HG03460 (cell line): Measurements from ENCODE around the gene EFNB2.

Source experiments
- ATAC-seq: cut with Tn5 transposase; IDR thresholded peaks from one replicate; pipeline ENCODE4 v1.9.1; 2021; ENCODE audit not compliant: unreplicated experiment

The EFNB2 gene

GRCh38 chr13:106526738-106527444 lies 8.6 kb downstream of the EFNB2 start:
- no peak for ATAC-seq

DNA sequence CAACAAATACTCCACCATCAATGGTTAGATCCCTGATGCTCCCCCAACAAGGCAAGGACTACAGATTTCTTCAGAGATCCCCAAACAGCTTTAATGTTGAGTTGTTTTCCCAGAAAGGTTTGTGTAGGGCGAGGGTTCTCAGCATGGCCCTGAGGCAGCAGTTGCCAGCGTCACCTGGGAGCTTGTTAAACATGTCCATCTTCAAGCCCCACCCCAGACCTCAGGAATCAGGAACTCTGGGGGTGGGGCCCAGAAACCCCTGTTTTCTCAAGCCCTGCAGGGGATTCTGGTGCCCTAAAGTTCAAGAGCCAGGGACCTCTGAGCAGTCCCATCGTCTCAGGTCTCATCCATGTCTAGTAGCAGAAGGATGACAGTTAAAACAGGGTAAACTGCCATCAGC lies 9.6 kb downstream of the EFNB2 start:
- ATAC-seq = no peak

DNA sequence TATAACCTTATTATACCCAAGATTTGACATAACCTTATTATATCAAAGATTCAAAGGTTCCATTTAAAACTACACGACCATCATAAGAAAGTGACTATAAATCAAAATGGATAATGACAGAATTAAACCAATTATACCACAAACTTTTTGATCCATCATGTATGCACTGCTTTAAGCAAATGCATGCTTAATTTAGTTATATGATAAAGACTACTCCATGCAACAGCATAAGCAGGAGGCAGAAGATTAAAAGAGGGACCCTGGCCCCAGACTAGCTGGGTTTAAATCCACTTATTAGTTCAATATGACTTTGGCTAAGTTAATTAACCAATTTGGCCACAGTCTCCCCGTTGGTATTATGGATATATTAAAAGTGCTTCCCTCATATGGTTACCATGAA lies 11.4 kb downstream of the EFNB2 start:
- no peak for ATAC-seq

GRCh38 chr13:106523576-106523975 lies 11.9 kb downstream of the EFNB2 start:
- ATAC-seq = no peak

DNA sequence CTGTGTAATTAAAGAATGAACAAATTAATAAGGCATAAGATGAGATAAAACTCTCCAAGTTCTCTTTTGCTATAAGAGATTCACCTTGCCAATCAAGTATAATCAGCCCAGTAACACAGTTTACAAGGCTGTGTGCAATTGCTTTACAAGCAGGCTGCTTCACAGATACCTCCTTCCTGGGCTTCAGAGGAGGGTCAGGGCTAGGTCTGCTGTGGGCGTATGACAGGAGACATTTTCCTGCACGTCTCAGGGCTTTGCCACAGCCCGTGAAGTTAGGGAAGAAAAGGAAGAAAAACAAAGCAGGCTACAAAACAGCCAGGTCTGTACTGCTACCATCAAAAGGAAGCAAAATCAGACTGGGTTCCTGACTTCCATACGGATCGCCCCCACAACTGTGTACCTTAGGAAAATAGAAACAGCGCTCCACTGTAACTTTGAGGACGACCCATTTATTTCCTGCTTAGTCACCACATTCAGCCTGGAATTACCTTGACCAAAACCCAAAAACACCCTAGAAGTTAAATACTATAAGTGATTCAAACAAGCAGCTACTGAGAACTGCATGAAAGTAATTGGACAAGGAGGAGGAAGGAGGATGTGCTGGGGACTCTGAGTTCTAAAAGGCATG lies 12.4 kb downstream of the EFNB2 start:
- ATAC-seq = no peak

- ATAC-seq = no peak
Measured at GRCh38 chr13:106522112-106522705, 13.3 kb downstream of the EFNB2 start.

GRCh38 chr13:106521095-106521799 lies 14.2 kb downstream of the EFNB2 start:
- ATAC-seq = no peak

DNA sequence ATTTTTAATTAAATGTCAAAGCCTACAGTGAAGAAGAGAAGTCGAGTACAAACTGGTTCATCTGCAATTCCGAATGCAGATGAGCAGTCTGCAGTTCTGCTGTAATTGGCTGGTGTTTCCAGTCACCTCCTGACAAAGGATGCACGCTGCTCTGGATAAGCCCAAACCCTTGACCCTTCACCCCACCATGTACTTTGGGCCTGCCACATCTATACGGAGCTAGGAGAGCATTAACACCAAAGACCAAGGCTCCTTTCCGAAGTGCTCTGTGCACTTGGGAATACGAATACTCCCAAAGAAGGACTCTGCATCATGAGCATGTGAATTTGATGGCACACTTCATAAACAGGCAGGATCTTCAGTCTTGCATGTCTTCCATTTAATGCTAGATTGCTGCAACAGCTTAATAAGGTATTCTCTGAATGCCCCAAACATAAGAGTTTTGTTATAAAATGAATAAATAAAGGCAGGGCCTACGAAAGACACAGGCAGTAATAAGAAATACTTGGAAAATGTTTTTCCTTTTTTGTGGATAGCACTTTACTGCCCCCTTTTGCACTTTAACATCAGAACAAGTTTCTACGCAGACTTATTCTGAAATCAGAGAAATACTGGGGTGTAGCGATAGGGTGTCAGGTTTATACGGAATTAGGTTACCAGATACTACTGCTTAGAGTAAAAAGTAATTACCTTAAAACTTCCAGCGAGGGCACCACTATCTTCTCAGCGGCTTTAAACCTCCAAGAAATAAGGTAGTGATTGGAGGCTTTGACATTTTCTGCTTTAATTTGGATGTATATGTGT lies 15.0 kb downstream of the EFNB2 start:
- ATAC-seq = no peak

GRCh38 chr13:106518512-106518911 lies 16.9 kb downstream of the EFNB2 start:
- no peak for ATAC-seq

DNA sequence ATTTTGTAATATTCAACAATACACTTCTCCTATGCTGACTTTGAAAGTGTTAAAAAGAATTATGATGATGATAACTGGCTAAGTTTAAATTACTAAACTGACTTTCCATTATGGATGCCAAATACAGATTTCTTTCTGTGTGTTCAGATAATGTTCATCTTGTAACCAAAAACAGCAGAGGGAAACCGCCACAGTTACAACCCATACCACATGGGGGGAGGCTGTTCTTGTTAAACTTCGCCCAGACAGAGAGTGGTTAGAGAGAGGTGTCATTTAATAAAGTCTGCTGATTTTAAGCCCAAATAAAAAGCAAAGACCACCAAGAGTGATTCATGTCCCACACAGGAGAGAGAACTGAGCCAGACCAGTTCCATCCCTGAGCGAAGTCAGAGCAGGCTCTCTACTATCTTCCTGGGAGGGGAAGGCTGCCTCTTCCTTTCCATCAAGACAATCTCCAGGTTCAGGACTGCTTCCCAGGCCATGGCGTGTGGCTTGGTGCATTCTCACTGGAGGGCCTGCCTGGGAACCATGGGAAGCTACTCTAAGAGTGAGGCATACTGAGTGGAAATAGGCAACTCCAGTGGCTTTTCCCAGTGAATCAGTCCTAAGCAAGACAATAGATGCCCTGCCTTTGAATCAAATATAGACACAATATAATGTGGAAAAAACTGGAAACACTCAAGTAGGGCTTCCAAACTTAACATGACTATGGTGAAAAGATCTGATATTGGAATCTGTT lies 18.2 kb downstream of the EFNB2 start:
- no peak for ATAC-seq

GRCh38 chr13:106515635-106516254 lies 19.7 kb downstream of the EFNB2 start:
- ATAC-seq = no peak

DNA sequence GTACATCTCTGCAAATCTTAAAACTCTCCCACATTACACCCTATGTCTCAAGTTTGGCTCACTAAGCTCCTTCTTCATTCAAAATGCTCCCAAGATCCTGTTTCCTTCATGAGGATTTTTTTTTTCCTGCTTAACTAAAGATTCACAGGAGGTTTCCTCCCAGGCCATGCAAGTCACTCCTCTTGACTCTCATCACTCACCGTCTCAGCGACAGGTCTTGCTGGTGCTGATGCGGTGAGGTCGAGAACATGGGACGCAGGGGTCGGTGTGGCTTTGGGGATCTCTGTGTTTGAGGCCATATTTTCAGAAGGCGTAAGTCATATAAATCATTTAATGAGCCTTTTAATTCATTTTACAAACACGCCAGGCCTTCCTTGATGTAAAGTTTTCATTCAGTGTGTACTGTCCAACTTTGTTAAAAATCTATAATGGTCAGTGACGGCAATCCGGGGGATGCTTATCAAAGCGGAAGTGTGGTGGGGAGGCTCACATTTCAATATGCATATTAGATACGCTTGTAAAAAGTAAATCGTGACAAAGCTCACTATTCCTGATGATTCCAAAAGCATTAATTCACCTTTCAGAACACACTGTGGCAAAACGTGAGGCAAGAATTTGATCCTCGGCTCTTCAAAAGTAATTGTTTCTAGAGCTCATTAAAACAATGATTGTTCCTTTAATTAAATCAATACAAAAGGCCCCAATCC lies 20.4 kb downstream of the EFNB2 start:
- ATAC-seq = no peak

- ATAC-seq = no peak
Measured at GRCh38 chr13:106513025-106513983, 22.2 kb downstream of the EFNB2 start.

DNA sequence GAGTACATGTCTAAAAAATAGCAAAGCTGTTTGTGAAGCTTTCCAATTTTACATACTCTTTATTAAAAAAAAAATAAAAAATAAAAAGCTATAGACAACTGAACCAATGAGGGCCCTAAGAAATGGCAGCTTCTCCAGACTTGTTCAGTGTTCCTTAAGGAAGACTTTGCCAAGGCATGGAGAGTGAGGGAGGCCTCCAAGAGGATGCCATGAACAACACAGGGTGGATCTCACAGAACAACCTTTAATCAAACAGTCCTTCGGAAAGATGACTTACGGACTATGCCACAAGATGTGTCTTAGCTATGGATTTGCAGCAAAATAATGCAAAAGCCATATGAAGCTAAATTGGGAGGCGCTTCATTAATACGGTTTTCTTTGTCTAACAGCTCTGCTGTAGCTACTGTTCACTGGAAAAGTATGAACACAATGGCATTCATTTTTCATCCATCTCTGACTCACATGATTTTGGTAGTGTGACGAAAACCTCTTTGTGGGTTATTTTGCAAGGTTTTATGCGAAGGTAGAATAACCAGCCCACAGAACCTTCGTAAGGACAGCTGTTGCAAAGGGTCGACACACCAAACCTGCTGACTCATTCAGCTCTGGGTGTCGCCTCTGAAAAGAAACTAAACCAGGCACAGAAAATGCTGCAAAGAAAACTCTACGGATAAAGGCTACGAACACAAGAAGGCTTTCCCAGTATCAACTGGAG lies 27.7 kb downstream of the EFNB2 start:
- peak; percentile 91 for ATAC-seq

- no peak for ATAC-seq
Measured at GRCh38 chr13:106506286-106506685, 29.2 kb downstream of the EFNB2 start.

DNA sequence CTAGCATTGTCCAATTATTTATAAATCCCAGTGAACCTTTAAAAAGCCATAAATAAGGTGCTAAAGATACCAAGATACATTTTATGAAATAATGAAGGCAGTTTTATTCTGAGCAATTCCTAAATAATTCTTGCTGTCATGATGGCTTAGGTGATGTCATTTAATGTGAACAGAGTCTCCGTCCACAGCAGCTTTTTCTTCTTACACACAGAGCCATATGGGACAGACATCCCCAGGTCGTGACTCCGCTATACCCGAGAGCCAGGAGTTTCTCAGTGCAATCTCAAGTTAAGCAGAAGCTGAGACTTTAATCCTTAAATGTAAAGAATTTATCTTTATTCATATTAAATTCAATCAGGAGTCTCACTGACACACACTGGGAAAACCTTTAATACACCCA lies 29.7 kb downstream of the EFNB2 start:
- ATAC-seq = no peak

DNA sequence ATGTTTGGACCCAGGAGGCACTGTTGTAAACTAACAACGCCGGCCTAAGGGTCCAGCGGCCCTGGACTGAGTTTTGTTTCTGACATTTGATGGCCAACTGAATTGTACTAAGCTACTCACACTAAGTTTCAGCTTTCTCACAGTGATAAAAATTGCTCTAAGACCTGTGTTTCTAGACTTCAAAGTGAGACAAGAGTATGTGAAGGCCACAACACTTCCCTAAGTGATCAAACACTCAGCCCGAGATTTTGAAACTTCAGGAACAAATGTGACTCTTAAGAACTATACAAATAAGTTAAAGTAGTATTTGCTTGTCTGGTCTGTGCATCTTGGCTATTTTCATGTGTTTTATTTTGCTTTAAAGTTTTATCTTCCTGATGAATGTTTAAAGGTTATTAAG lies 30.2 kb downstream of the EFNB2 start:
- ATAC-seq = no peak
